Esophagus squamous epithelium (tissue), 4 donors: ENCODE results near the gene CELF4.

Experiments used
- CTCF ChIP-seq, 6 experiments: fragments of 450-650 bp in 4 of 6; fragments of 200-600 bp in 2 of 6; sonication (generic) in 2 of 6; IDR thresholded peaks; one replicate each; pipeline ENCODE4 v1.5.1; 2016 to 2019; ENCODE audit warnings: antibody characterized with exemption in 6 of 6, mild to moderate bottlenecking in 4 of 6, moderate library complexity in 4 of 6
- POLR2A ChIP-seq, 4 donors: fragments of 450-650 bp; IDR thresholded peaks; one replicate each; pipeline ENCODE4 v1.6.1; 2017; ENCODE audit warnings: antibody characterized with exemption in 4 of 4, mild to moderate bottlenecking in 4 of 4, moderate library complexity in 3 of 4

GRCh38 chr18:37270038-37270665 lies 295.4 kb downstream of the CELF4 start:
- TF ChIP-seq POLR2A (IDR thresholded peaks at IDR 0.05) (no peak), CTCF (IDR thresholded peaks at IDR 0.05) (no peak)
